NCI-H1417 (cell line): ENCODE data around the gene PNPLA7.
"Not testable (repeated sequence)": the region's sequence is repeated elsewhere in the genome, so short reads cannot be mapped to it uniquely, and the experiment has no call there.

Source experiments
- DNase-seq, 3 experiments: peaks; one replicate each; lab custom pipeline; 2025; lab: John Stamatoyannopoulos, UW

The PNPLA7 gene

GRCh38 chr9:137422604-137423513, 127.3 kb downstream of the PNPLA7 start, which contains the start of the genes EXD3 and NOXA1:
Gene EXD3 (minus strand): TSS chr9:137423162. CDS start chr9:137395357, 27,805 bp downstream.
Gene NOXA1 (plus strand): TSS chr9:137423393. CDS start chr9:137423530, 137 bp downstream.
- peak; percentile 87 to 97 (median 96) for DNase-seq

- peak in 1 of 3 experiments; percentile 79 for DNase-seq
Observed at GRCh38 chr9:137421838-137422603, 128.2 kb downstream of the PNPLA7 start.

- DNase-seq = no peak
Observed at GRCh38 chr9:137417161-137418021, 132.8 kb downstream of the PNPLA7 start.

- DNase-seq = no peak
Observed at GRCh38 chr9:137416563-137417151, 133.5 kb downstream of the PNPLA7 start.

- no peak for DNase-seq
Observed at GRCh38 chr9:137416006-137416562, 134.1 kb downstream of the PNPLA7 start.

GRCh38 chr9:137415451-137415850, 134.8 kb downstream of the PNPLA7 start:
- no peak for DNase-seq

- no peak for DNase-seq
Observed at GRCh38 chr9:137412431-137412830, 137.8 kb downstream of the PNPLA7 start.

- no peak for DNase-seq
Observed at GRCh38 chr9:137411645-137412380, 138.4 kb downstream of the PNPLA7 start.

- no peak for DNase-seq
Observed at GRCh38 chr9:137411260-137411644, 138.9 kb downstream of the PNPLA7 start.

- no peak for DNase-seq
Observed at GRCh38 chr9:137410891-137411249, 139.3 kb downstream of the PNPLA7 start.

GRCh38 chr9:137410236-137410890, 139.8 kb downstream of the PNPLA7 start:
- DNase-seq = not testable (repeated sequence)
